ENCODE results near the gene ZNF485. TPM values are rescaled to one million over a fixed set of nuclear protein-coding genes. Genes with fewer than 3 reads are reported as not detected.

The ZNF485 gene
- total and polyA plus RNA-seq, 12 donors = 1.1 to 5.3 (median 3.0) TPM

DNA sequence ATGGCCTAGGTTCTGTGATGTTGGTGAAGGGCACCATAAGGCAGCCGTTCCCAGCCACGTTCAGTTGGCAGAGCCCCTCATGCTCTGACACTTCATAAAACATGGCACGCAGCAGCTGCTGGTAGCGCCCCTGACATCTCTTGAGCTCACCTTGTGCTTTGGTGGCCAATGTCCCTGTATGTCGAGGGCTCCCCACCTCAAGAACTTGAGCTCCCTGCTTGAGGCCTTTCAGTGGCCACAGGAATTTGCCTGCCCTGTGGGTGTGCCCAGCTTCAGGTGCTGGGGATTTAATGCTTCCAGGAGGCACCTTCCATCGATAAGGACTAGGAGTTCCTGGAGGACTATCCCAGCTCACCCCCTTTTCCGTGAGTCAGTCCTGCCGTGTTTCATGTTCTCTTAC lies 52.0 kb downstream of the ZNF485 start:
- H3K27ac ChIP-seq = no peak overlapping the region
- DNase-seq = no peak
- H3K4me3 ChIP-seq = no peak overlapping the region
- no peaks in the 10 kb centered on the region for H3K4me1 ChIP-seq (replicated peaks in 1 of 2)
- intact Hi-C loops (cut with DNase I) = no loop called here
- H3K9me3 ChIP-seq (replicated peaks in 1 of 3) = no peaks in the 10 kb centered on the region
- 70 to 82% (median 80%) methylated on average over 4 to 8 of the region's 8 CpGs for WGBS, 4 donors
- TF ChIP-seq POLR2A (IDR thresholded peaks at IDR 0.05) = no peak
- TF ChIP-seq, protein P1, sequence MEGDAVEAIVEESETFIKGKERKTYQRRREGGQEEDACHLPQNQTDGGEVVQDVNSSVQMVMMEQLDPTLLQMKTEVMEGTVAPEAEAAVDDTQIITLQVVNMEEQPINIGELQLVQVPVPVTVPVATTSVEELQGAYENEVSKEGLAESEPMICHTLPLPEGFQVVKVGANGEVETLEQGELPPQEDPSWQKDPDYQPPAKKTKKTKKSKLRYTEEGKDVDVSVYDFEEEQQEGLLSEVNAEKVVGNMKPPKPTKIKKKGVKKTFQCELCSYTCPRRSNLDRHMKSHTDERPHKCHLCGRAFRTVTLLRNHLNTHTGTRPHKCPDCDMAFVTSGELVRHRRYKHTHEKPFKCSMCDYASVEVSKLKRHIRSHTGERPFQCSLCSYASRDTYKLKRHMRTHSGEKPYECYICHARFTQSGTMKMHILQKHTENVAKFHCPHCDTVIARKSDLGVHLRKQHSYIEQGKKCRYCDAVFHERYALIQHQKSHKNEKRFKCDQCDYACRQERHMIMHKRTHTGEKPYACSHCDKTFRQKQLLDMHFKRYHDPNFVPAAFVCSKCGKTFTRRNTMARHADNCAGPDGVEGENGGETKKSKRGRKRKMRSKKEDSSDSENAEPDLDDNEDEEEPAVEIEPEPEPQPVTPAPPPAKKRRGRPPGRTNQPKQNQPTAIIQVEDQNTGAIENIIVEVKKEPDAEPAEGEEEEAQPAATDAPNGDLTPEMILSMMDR (IDR thresholded peaks at IDR 0.05) = no peak
- peaks cover 5% of the 10 kb centered on the region for H3K27me3 ChIP-seq
- H3K36me3 ChIP-seq (replicated peaks in 1 of 2) = no peaks in the 10 kb centered on the region

DNA sequence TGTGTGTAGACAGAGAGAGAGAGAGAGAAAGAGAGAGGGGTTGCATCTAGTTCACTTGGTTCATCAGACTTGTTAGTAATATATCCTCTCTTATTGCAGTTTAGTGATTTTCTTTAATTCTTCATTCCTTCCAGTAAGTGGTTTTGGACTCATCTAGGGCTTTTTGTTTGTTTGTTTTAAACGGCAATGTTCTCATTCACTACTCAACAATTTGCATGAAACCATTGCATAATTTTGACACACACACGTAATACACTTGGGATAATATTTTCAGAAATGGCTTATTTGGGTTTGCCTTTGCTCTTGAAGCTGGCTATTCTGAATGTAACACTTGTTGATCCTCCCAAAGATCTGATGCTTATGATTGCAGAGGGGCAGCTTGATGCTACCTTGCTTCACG lies 58.8 kb downstream of the ZNF485 start:
- no peak for DNase-seq
- intact Hi-C loops (cut with DNase I) = no loop called here
- Histone ChIP-seq H3K27me3 (peaks cover 16% of the 10 kb centered on the region), H3K9me3 (replicated peaks in 1 of 3) (no peaks in the 10 kb centered on the region), H3K4me1 (replicated peaks in 1 of 2) (no peaks in the 10 kb centered on the region), H3K27ac (no peak overlapping the region), H3K4me3 (no peak overlapping the region), H3K36me3 (replicated peaks in 1 of 2) (no peaks in the 10 kb centered on the region)
- 43 to 58% (median 51%) methylated on average over 3 of the region's 3 CpGs for WGBS, 4 donors
- TF ChIP-seq, protein P1 (IDR thresholded peaks at IDR 0.05) = no peak
- TF ChIP-seq POLR2A (IDR thresholded peaks at IDR 0.05) = no peak

GRCh38 chr10:43666552-43666951 lies 60.3 kb downstream of the ZNF485 start:
- TF ChIP-seq POLR2A (IDR thresholded peaks at IDR 0.05) = no peak
- TF ChIP-seq, protein P1 (IDR thresholded peaks at IDR 0.05) = no peak
- intact Hi-C loops (cut with DNase I) = no loop called here
- WGBS, 4 donors = 69 to 73% (median 71%) methylated on average over 9 of the region's 9 CpGs
- no peaks in the 10 kb centered on the region for H3K9me3 ChIP-seq (replicated peaks in 1 of 3)
- peaks cover 17% of the 10 kb centered on the region for H3K27me3 ChIP-seq
- no peak for DNase-seq
- no peak overlapping the region for H3K27ac ChIP-seq
- no peaks in the 10 kb centered on the region for H3K4me1 ChIP-seq (replicated peaks in 1 of 2)
- no peak overlapping the region for H3K4me3 ChIP-seq
- no peaks in the 10 kb centered on the region for H3K36me3 ChIP-seq (replicated peaks in 1 of 2)

- intact Hi-C loops (cut with DNase I) = no loop called here
- Histone ChIP-seq H3K27me3 (peaks cover 17% of the 10 kb centered on the region), H3K27ac (no peak overlapping the region), H3K4me3 (no peak overlapping the region), H3K9me3 (replicated peaks in 1 of 3) (no peaks in the 10 kb centered on the region), H3K36me3 (replicated peaks in 1 of 2) (no peaks in the 10 kb centered on the region), H3K4me1 (replicated peaks in 1 of 2) (peaks cover 0 to 3% of the 10 kb centered on the region in 2 donors)
- WGBS, 4 donors = 6 to 26% (median 8%) methylated on average over 6 to 35 of the region's 35 CpGs
- no peak for TF ChIP-seq POLR2A (IDR thresholded peaks at IDR 0.05)
- TF ChIP-seq, protein P1 (IDR thresholded peaks at IDR 0.05) = peak in 2 of 6 experiments; percentile 25 to 37
- DNase-seq = peak in 1 of 7 donors; percentile 35
These were observed 61.1 kb downstream of the ZNF485 start for GRCh38 chr10:43667317-43667731.

Other genes with a start within 250 kb of the ZNF485 start
- gene FXYD4, start 234.8 kb upstream of the ZNF485 start, total RNA-seq = under 1 TPM in 1 of 9 donors, not detected in 8; 0.86 TPM
- not detected for gene FXYD4, start 234.8 kb upstream of the ZNF485 start, polyA plus RNA-seq
- 100 to 1,000 TPM; 103 to 207 (median 142) TPM for gene HNRNPF, start 197.3 kb upstream of the ZNF485 start, total RNA-seq
- 100 to 1,000 TPM in 1 of 3 donors, 10 to 100 TPM in 2; 48.7 to 141 (median 51.3) TPM for gene HNRNPF, start 197.3 kb upstream of the ZNF485 start, polyA plus RNA-seq
- gene ZNF487, start 169.3 kb upstream of the ZNF485 start, total RNA-seq = 10 to 100 TPM in 1 of 9 donors, 1 to 10 TPM in 8; 2.1 to 10.1 (median 4.6) TPM
- gene ZNF487, start 169.3 kb upstream of the ZNF485 start, polyA plus RNA-seq = 1 to 10 TPM; 7.2 to 8.6 (median 7.6) TPM
- 1 to 10 TPM; 1.3 to 7.5 (median 2.8) TPM for gene ZNF239, start 31.8 kb upstream of the ZNF485 start, total RNA-seq
- 1 to 10 TPM; 1.9 to 6.8 (median 3.3) TPM for gene ZNF239, start 31.8 kb upstream of the ZNF485 start, polyA plus RNA-seq
- gene ZNF32, start 42.4 kb downstream of the ZNF485 start, total RNA-seq = 10 to 100 TPM; 18.0 to 47.4 (median 41.6) TPM
- gene ZNF32, start 42.4 kb downstream of the ZNF485 start, polyA plus RNA-seq = 10 to 100 TPM; 38.3 to 77.8 (median 67.5) TPM